Epithelial cell of proximal tubule (primary cell): Measurements from ENCODE around the gene RBM48. TPM values are rescaled to one million over a fixed set of nuclear protein-coding genes. Genes with fewer than 3 reads are reported as not detected.

Experiments used
- DNase-seq: peaks from one replicate; pipeline ENCODE4 v3.0.0-alpha.2; 2011; ENCODE audit warnings: low read depth
- H3K4me3 ChIP-seq: 2 replicates; pipeline ENCODE4 v1.5.1; 2011; ENCODE audit warnings: low read depth, mild to moderate bottlenecking, low read length
- CTCF ChIP-seq: conservative IDR thresholded peaks from 2 replicates; pipeline ENCODE4 v1.5.1; 2012; ENCODE audit warnings: low read depth, mild to moderate bottlenecking, low read length
- total RNA-seq: library from RNA; depleted of rRNA; stranded (reverse); fragments of >200 nt; gene quantifications from 2 replicates; pipeline ENCODE4 v1.2.3, GENCODE V29; 2015

RBM48 gene
- total RNA-seq, 1 donor from 2014 or later: 6.6 TPM

- no peak for TF ChIP-seq CTCF
- no peak overlapping the region for H3K4me3 ChIP-seq
- DNase-seq: no peak
Measured at GRCh38 chr7:92496876-92497275, 31.7 kb upstream of the RBM48 start.

GRCh38 chr7:92498557-92498956 is 30.0 kb upstream of the RBM48 start:
- no peak for TF ChIP-seq CTCF
- no peak overlapping the region for H3K4me3 ChIP-seq
- DNase-seq: no peak

- no peak for TF ChIP-seq CTCF
- H3K4me3 ChIP-seq: no peak overlapping the region
- DNase-seq: no peak
Measured at GRCh38 chr7:92503767-92504166, 24.8 kb upstream of the RBM48 start.

GRCh38 chr7:92504563-92504962 is 24.0 kb upstream of the RBM48 start:
- no peak for DNase-seq
- TF ChIP-seq CTCF: no peak
- no peak overlapping the region for H3K4me3 ChIP-seq

- no peak for DNase-seq
- no peak for TF ChIP-seq CTCF
Measured at GRCh38 chr7:92506363-92506762, 22.2 kb upstream of the RBM48 start.

GRCh38 chr7:92508946-92509345 is 19.6 kb upstream of the RBM48 start:
- DNase-seq: no peak
- no peak for TF ChIP-seq CTCF
- H3K4me3 ChIP-seq: no peak overlapping the region

More at GRCh38 chr7:92506363-92506762, 22.2 kb upstream of the RBM48 start:
- H3K4me3 ChIP-seq: no peak overlapping the region

- H3K4me3 ChIP-seq: no peak overlapping the region
- DNase-seq: no peak
- no peak for TF ChIP-seq CTCF
Measured at GRCh38 chr7:92513167-92513902, 15.3 kb upstream of the RBM48 start.
